Kidney (tissue), 14 donors: ENCODE results near the gene POLR2L. TPM values are rescaled to one million over a fixed set of nuclear protein-coding genes. Genes with fewer than 3 reads are reported as not detected.

Source experiments
- DNase-seq, 5 donors: peaks; one replicate each; pipeline ENCODE4 v3.0.0-alpha.2; 2013 to 2020
- FAIRE-seq: peaks from 2 replicates; lab custom pipeline; 2012; peaks lifted over from hg19 to GRCh38; lab: Jason Lieb, UNC
- H3K27ac ChIP-seq, 2 donors: one replicate each; pipeline ENCODE4 v1.7.0; 2013; ENCODE audit warnings: low read depth in 2 of 2, low read length in 2 of 2, inconsistent platforms in 1 of 2
- H3K27me3 ChIP-seq: one replicate; pipeline ENCODE4 v1.7.1; 2013; ENCODE audit warnings: low read length, inconsistent platforms; ENCODE audit not compliant: control insufficient read depth, insufficient read depth
- H3K36me3 ChIP-seq, 3 donors: one replicate each; pipeline versions ENCODE4 v1.7.0 to v1.7.1; 2013; ENCODE audit warnings: low read length in 3 of 3, control low read depth in 1 of 3, inconsistent platforms in 1 of 3; ENCODE audit not compliant: insufficient read depth in 3 of 3, control insufficient read depth in 2 of 3
- H3K4me1 ChIP-seq, 3 donors: one replicate each; pipeline versions ENCODE4 v1.7.0 to v1.7.1; 2013; ENCODE audit warnings: low read length in 3 of 3, inconsistent platforms in 1 of 3, low read depth in 1 of 3; ENCODE audit not compliant: control insufficient read depth in 2 of 3, insufficient read depth in 2 of 3
- H3K4me3 ChIP-seq, 3 donors: one replicate each; pipeline versions ENCODE4 v1.7.0 to v1.8.1; 2013; ENCODE audit warnings: low read length in 3 of 3, control low read depth in 1 of 3, inconsistent platforms in 1 of 3
- H3K9ac ChIP-seq, 3 donors: one replicate each; pipeline versions ENCODE4 v1.7.0 to v1.7.1; 2013; ENCODE audit warnings: low read length in 3 of 3, control low read depth in 1 of 3, inconsistent platforms in 1 of 3
- H3K9me3 ChIP-seq, 3 donors: one replicate each; pipeline versions ENCODE4 v1.7.0 to v1.7.1; 2013; ENCODE audit warnings: low read length in 3 of 3, control low read depth in 1 of 3, inconsistent platforms in 1 of 3; ENCODE audit not compliant: control insufficient read depth in 2 of 3, insufficient read depth in 1 of 3
- CTCF ChIP-seq: IDR thresholded peaks from 3 replicates; pipeline ENCODE4 v1.5.1; 2012; ENCODE audit warnings: mild to moderate bottlenecking, moderate library complexity, borderline replicate concordance; ENCODE audit not compliant: insufficient read depth; ENCODE audit errors: extremely low read depth
- intact Hi-C: fragments of 100-400 bp; cut with DNase I; formaldehyde crosslinking; loops from one replicate; pipeline ENCODE4 v1.11.1; 2022
- polyA plus RNA-seq: library from polyadenylated mRNA; stranded (reverse); fragments of 350-450 nt; fragmentation: Illumina TruSeq; extraction: RNeasy Lipid Tissue Mini Kit (QIAGEN cat#74804); gene quantifications from one replicate; pipeline ENCODE4 v1.2.3, GENCODE V29; 2014; ENCODE audit warnings: low read depth, low replicate concordance; ENCODE audit not compliant: insufficient read depth
- total RNA-seq: library from RNA; stranded (reverse); fragmentation: NEBNext Ultra II Directional; extraction: Animal tissue kit (Norgen Biotek cat#: 25700); gene quantifications from one replicate; pipeline ENCODE4 v1.2.1, GENCODE V29; 2021
- donor health status: control.
- donor health status: control.
- donor health status: control.
- donor health status: control.
- donor health status: control.
- donor health status: DM: yes; HTN: yes; CAD: no.
- donor health status: Normal renal cell carcinoma (clear cell type).

The POLR2L gene
- total and polyA plus RNA-seq, 2 donors from 2014 or later, result 107 to 376 TPM

GRCh38 chr11:819943-820649 is 22.2 kb downstream of the POLR2L start:
- Histone ChIP-seq H3K36me3 (peaks cover 0 to 4% (median 0%) of the 10 kb centered on the region in 3 donors), H3K9ac (peak overlapping the region; percentile 16 to 82 (median 20)), H3K4me1 (peaks cover 0 to 26% (median 22%) of the 10 kb centered on the region in 3 donors), H3K9me3 (no peaks in the 10 kb centered on the region), H3K4me3 (peak overlapping the region; percentile 46 to 84 (median 78)), H3K27ac (peak overlapping the region; percentile 91 to 92), H3K27me3 (no peaks in the 10 kb centered on the region)
- intact Hi-C loops, result no loop called here
- no peak for FAIRE-seq
- TF ChIP-seq CTCF, result no peak
- peak; percentile 85 to 97 (median 92) for DNase-seq

DNA sequence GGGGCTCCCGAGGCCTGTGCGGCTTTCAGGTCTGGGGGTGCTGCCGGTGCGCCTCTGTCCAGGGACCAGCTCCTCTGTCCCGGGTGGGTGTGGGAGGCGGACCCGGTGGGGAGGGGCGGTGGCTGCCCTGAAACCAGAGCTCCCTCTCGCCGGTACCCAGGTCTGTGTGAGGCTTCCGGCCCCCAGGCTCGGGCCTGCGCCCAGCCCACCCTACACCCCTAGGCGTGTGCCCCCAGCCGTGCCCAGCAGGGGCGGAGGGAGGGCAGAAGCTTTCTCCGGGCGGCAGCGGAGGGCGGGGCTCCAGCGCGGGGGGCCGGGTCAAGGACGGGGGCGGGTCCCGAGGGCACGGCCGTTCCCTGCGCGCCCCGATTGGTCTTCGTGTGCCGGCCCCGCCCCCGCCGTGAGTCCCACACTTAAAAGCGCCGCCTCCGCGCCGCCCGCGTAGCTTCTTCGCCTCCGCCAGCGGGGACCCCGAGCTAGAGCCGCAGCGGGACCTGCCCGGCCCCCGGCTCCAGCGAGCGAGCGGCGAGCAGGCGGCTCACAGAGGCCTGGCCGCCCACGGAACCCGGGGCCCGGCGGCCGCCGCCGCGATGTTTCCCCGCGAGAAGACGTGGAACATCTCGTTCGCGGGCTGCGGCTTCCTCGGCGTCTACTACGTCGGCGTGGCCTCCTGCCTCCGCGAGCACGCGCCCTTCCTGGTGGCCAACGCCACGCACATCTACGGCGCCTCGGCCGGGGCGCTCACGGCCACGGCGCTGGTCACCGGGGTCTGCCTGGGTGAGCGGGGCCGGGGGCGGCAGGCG is 23.0 kb downstream of the POLR2L start:
- no peak for TF ChIP-seq CTCF
- intact Hi-C loops, result no loop called here

GRCh38 chr11:818396-819128 is 23.8 kb downstream of the POLR2L start, which contains the start of gene PNPLA2:
Gene PNPLA2, plus strand, starts transcription at chr11:818914. Its CDS starts 805 bp downstream, at chr11:819719.
- Histone ChIP-seq H3K36me3 (peaks cover 0 to 4% (median 0%) of the 10 kb centered on the region in 3 donors), H3K9me3 (no peaks in the 10 kb centered on the region), H3K4me1 (peaks cover 0 to 26% (median 22%) of the 10 kb centered on the region in 3 donors), H3K27ac (peak within 1 kb of the TSS; percentile 91 to 92), H3K27me3 (no peaks in the 10 kb centered on the region), H3K4me3 (peak within 1 kb of the TSS; percentile 33 to 84 (median 52)), H3K9ac (peak within 1 kb of the TSS in 2 of 3 donors; percentile 29 to 82)
- no peak for TF ChIP-seq CTCF
- intact Hi-C loops, result no loop called here
- peak in 3 of 5 donors; percentile 69 to 92 (median 71) for DNase-seq
- no peak for FAIRE-seq

More for the DNA sequence above, 23.0 kb downstream of the POLR2L start:
- H3K36me3 ChIP-seq, result peaks cover 0 to 4% (median 0%) of the 10 kb centered on the region in 3 donors
- peak; percentile 91 to 98 (median 95) for DNase-seq
- H3K27ac ChIP-seq, result peak overlapping the region; percentile 91 to 92
- H3K4me3 ChIP-seq, result peak overlapping the region; percentile 33 to 84 (median 52)
- H3K9ac ChIP-seq, result peak overlapping the region in 2 of 3 donors; percentile 29 to 82
- no peaks in the 10 kb centered on the region for H3K9me3 ChIP-seq
- no peaks in the 10 kb centered on the region for H3K27me3 ChIP-seq
- no peak for FAIRE-seq
- peaks cover 0 to 26% (median 22%) of the 10 kb centered on the region in 3 donors for H3K4me1 ChIP-seq
